Measurements from ENCODE around the gene FBXO31. TPM values are rescaled to one million over a fixed set of nuclear protein-coding genes. Genes with fewer than 3 reads are reported as not detected.

Gene FBXO31
- total and polyA plus RNA-seq, 2 of the 8 experiments (the other 6 are each of a cell fraction or from before 2014, with no cell fraction given), result 8.3 to 21.6 TPM

GRCh38 chr16:87418216-87418615 is 34.6 kb upstream of the FBXO31 start:
- Histone ChIP-seq H3K56ac (replicated peaks; ENCODE audit: insufficient read length, low read depth, low read length) (no peak overlapping the region), H3K9ac (replicated peaks in 1 of 4; ENCODE audit: extremely low read depth in 1 of 4, low read depth in 3 of 4, low read length in 3 of 4) (no peak overlapping the region), H3K4me2 (ENCODE audit: insufficient read depth in 1 of 2, low read depth in 2 of 2, low read length in 2 of 2) (no peak overlapping the region), H2AK5ac (ENCODE audit: low read depth, low read length) (no peak overlapping the region), H3K36me3 (ENCODE audit: control insufficient read depth in 2 of 4, insufficient read depth in 4 of 4, low read length in 3 of 4) (peaks cover 0 to 21% (median 10%) of the 10 kb centered on the region in 4 experiments; a peak in 5 of 8 replicates), H4K8ac (ENCODE audit: extremely low read depth, insufficient read depth, low read length) (peak overlapping the region; percentile 18; the same call in 1 of the 2 replicates), H3K4me3 (ENCODE audit: extremely low read depth in 1 of 4, insufficient read depth in 2 of 4, low read depth in 3 of 4, low read length in 4 of 4) (no peak overlapping the region), H3K27me3 (replicated peaks in 1 of 4; ENCODE audit: control insufficient read depth in 3 of 4, extremely low read depth in 1 of 4, insufficient read depth in 3 of 4, low read length in 3 of 4) (no peaks in the 10 kb centered on the region), H4K5ac (ENCODE audit: insufficient read length, low read depth, low read length) (no peak overlapping the region), H2BK5ac (ENCODE audit: low read depth, low read length) (no peak overlapping the region), H3K79me2 (ENCODE audit: control insufficient read depth in 1 of 2, insufficient read depth in 2 of 2, low read length in 2 of 2) (no peaks in the 10 kb centered on the region), H4K91ac (replicated peaks; ENCODE audit: insufficient read length, low read length) (no peak overlapping the region), H2AFZ (ENCODE audit: low read length) (no peak overlapping the region), H2BK15ac (ENCODE audit: low read length) (no peak overlapping the region), H2BK120ac (replicated peaks; ENCODE audit: low read depth, low read length) (no peak overlapping the region), H3K4ac (replicated peaks; ENCODE audit: insufficient read length, low read depth, low read length) (no peak overlapping the region), H4K20me1 (replicated peaks in 1 of 2; ENCODE audit: control insufficient read depth in 1 of 2, insufficient read depth in 2 of 2, low read length in 2 of 2) (peaks cover 2 to 5% of the 10 kb centered on the region in 2 experiments), H3K9me3 (ENCODE audit: insufficient read depth in 2 of 2, low read depth in 1 of 2, low read length in 1 of 2) (no peaks in the 10 kb centered on the region), H3K23me2 (ENCODE audit: low read depth, low read length) (no peaks in the 10 kb centered on the region), H3K23ac (ENCODE audit: insufficient read length) (no peak overlapping the region), H3K27ac (ENCODE audit: low read depth, low read length) (no peak overlapping the region), H3K14ac (ENCODE audit: insufficient read length) (no peak overlapping the region), H3K79me1 (ENCODE audit: low read depth, low read length) (no peaks in the 10 kb centered on the region), H3K4me1 (replicated peaks in 1 of 4; ENCODE audit: control insufficient read depth in 3 of 4, insufficient read depth in 4 of 4, low read length in 3 of 4) (peaks cover 0 to 5% (median 0%) of the 10 kb centered on the region in 4 experiments; a peak in 1 of 7 replicates), H2BK20ac (ENCODE audit: low read length) (no peak overlapping the region), H3K18ac (ENCODE audit: extremely low read depth, low read length) (no peak overlapping the region), H2BK12ac (ENCODE audit: low read depth, low read length) (no peak overlapping the region)
- ChIA-PET CTCF (ENCODE audit: partially characterized antibody) (interaction anchor here (1.7 to 2.5 kb wide), 2 partner anchors 18 to 218 kb away, joined by 5 to 10 read pairs; no protein-coding TSS in a partner anchor), POLR2A (ENCODE audit: partially characterized antibody) (no interaction called here)
- DNase-seq (ENCODE audit: low read depth in 1 of 2, low spot score in 2 of 2), result no peak
- no peak for FAIRE-seq
- TF ChIP-seq CBX8 (IDR thresholded peaks at IDR 0.05; ENCODE audit: borderline replicate concordance, low read depth, low read length) (no peak), CHD2 (IDR thresholded peaks at IDR 0.05; ENCODE audit: low read length) (no peak), HDAC6 (IDR thresholded peaks at IDR 0.05; ENCODE audit: low read depth, low read length) (no peak), POLR2A (IDR thresholded peaks at IDR 0.05; ENCODE audit: control extremely low read depth in 1 of 2, low read depth in 2 of 2, low read length in 2 of 2) (no peak), CREB1 (IDR thresholded peaks at IDR 0.05) (no peak)
- WGBS, 2 experiments (ENCODE audit: extremely low coverage in 1 of 2, insufficient coverage in 1 of 2, insufficient read length in 1 of 2, insufficient replicate concordance in 2 of 2, low coverage in 1 of 2, low lambda C conversion rate in 2 of 2, missing lambda C conversion rate in 1 of 2), result 96% methylated on average over 17 of the region's 18 CpGs; no CpG with 5 or more reads in 1 of the 2 experiments

Data from H1 (cell line).